ENCODE results near the gene PGP.

PGP gene

GRCh38 chr16:2197765-2198164, 16.9 kb downstream of the PGP start:
- no peak for DNase-seq

DNA sequence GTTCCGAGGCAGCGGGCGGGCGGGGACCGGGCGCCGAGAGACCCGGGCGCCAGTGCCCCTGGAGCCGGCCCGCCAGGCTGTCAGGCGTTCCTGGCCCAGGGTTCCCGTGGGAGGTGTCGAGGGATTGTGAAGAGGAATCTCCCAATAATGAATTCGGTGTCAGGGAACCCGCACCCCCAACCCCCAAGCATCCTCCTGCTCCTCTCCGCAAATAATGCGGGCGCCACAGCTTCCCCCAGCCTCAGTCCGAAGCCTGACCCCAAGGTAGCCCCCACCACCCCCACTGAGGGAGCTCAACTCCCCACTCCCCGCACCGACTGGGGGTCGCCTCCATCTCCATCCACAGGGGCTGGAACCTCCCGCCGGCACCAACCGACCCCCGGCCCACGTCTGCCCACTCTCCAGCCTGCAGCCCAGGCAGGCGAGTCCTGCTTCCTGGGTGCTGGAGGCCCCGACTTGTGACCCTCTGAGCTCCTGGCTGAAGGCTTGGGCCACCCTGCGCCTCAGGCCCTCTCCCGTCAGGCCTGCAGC, 17.6 kb downstream of the PGP start:
- DNase-seq: no peak

GRCh38 chr16:2196162-2196980, 18.3 kb downstream of the PGP start, which contains the start of gene CASKIN1:
TSS of gene CASKIN1 (minus strand) at chr16:2196605. CDS start at chr16:2196432, 173 bp downstream.
- DNase-seq: peak; percentile 63

GRCh38 chr16:2195322-2196161, 19.1 kb downstream of the PGP start:
- no peak for DNase-seq

DNA sequence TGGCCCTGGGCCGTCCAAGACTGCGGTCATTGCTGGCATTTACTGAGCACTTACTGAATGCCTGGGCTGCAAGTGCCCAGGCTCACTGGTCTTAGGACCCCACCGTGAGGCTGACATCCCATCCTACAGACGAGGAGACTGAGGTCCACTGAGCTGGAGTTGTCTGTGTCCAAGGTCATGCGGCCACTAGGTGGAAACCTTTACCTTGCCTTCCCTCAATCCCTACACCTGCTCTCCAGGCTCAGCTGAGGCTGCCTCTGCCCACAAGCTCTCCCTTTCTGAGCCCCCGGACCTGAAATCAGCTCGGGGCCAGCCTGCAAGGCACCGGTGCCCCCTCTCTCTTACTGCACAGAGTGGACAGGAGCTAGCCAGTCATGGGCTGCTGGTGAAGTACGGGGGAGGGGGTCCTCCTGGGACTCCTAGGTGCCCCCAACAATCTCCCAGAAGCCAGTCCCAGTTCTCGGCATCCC, 19.8 kb downstream of the PGP start:
- peak; percentile 75 for DNase-seq

DNA sequence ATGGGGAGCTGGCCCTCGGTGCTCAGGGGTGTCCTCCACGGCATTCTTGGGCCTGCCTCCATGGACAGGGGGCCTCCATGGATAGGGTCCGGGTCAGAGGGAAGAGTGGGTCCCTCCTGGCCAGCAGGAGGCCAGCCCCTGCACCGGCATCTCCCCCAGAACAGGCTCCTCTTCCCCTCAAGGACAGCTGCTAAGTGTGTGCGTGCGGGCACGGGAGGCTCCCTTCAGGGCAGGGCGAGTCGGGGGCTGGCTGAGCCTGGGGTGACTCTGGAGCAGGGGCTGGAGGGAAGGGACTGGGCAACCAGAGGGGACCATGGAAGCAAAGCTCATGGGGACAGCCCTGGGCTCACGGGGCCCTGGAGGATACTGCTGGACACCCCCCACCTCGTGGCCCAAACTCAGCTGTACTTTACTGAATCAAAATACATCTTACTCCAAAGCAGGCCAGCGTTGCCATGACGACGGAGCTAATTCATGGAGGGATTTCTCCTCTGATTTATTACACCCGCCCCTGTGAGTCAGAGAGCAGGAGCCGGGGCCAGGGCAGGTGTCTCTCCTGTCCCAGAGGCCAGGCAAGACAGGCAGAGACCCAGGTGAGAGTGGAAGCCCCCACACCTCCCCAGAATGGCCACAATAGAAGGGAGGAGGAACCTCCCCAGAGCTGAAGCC, 20.3 kb downstream of the PGP start:
- DNase-seq: peak; percentile 63

GRCh38 chr16:2191446-2191706, 23.3 kb downstream of the PGP start:
- no peak for DNase-seq

DNA sequence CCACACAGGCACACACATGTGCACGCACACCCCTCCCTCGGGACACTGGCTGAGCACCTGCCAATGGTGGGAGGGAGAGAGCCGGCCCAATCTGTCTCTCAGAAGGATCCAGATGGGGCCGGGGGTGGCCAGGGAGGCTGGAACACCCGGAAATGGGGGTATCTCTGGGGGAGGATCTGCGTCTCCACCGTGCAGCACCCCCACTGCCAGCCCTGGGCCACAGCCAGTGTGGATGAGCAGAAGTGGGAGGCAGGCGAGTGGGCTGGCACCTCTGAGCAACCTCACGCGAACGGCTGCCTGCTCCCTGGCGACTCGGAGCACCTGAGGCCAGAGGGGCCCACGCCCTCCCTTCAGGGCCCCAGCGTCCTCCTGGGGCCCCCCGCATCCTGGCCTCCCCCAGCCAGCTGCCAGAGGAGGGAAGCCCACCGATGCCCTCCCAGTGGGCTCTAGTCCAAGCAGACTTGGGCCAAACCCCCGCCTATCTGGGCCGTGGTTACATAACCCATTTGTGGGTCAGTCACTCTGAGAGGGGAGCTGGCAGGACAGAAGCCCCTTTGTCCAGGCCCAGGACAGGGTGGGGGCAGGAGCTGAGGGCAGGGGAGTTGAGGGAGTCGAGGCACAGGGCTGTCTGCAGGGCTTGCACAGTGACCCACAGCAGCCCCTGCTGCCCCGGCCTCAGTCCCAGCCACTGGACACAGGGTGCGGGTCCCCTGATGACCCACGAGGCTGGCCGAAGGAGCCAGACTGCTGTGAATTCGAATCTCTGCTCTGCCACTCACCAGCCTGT, 23.8 kb downstream of the PGP start:
- DNase-seq: no peak

DNA sequence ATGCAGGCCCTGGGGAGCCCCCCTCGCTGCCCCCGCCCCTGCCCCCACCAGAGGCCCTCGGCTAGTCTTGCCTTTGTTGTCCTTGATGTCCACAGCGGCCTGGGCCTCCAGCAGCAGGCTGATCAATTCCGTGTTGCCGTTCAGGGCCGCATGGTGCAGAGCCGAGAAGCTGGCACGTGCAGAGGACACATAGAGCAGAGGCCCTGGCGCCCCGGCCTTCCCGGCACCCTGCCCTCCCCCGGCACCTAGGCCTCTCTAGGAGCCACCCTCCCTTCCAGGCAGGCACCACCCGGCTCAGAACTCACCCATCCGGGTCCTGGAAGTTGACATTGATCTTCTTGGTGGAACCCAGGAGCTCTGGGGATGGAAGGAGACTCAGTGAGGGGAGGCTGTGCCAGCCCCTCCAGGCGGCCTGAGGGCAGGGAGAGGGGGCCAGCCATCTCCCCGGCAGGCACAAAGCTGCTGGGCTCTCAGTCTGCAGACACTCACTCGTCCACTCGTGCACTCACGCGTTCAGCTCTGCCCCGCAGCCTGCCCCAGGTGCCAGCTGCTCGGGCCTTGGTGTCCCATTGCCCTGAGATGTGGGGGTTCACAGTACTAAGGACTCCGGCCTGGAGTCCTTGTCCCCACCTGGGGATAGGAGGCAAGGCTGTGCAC, 24.5 kb downstream of the PGP start:
- no peak for DNase-seq

DNA sequence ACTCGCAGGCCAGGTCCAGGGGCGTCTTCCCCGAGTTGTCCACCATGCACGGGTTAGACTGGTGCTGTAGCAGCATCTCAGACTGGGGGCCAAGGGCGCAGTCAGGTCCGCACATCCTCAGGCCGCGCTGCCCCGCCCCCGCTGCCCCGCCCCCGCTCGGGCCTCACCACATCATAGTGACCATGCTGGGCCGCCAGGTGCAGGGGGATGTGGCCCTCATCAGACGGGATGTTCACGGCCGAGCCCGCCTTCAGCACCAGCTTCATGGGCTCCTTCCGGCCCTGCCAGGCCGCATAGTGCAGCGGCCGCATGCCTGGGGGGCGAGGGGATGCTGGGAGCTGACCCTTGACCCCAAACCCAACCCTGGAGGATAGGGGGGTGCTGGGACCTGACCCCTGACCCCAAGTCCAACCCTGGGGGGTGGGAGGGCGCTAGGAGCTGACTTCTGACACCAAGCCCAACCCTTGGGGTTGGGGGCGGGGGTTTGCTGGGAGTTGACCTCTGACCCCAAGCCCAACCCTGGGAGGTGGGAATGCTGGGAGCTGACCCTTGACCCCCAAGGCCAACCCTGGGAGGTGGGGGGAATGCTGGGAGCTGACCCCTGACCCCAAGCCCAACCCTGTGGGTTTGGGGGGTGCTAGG, 25.3 kb downstream of the PGP start:
- no peak for DNase-seq

- DNase-seq: no peak
Measured at GRCh38 chr16:2188395-2188794, 26.2 kb downstream of the PGP start.

DNA sequence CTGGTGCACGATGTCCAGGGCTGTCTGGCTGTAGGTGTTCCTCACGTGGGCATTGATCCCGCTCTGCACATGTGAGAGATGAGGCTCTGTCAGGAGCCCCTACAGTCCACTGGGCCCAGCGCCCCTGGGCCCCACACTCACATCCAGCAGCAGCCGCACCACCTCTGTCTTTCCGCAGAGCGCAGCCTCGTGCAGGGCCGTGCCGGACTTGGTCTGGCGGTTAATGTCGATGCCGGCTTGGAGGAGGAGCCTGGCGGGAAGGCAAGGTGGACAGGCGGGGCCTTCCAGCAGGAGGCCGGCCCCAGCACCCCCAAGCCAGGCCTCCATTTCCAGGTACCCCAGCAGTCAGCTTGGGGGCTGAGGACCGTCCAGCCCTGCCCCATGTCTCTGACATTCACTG, 27.4 kb downstream of the PGP start:
- no peak for DNase-seq

DNA sequence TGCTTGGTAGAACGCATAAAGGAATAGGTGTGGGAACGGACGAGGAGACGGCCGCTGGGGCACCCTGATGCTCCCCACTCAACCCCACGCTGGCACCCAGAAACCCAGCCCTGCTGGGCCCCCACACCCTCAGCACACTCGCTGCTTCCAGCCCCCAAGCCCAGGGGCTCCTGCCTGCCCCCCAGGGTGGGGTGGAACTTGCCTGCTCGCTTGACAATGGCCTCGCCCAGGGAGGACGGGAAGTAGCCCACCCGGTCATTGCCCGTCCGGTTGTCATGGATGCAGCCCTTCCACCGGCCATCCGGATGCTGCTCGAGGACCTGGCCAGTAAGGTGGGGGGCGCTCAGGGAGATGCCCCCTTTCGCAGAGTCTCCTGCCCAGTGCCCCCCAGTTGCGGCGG, 28.1 kb downstream of the PGP start:
- DNase-seq: no peak

DNA sequence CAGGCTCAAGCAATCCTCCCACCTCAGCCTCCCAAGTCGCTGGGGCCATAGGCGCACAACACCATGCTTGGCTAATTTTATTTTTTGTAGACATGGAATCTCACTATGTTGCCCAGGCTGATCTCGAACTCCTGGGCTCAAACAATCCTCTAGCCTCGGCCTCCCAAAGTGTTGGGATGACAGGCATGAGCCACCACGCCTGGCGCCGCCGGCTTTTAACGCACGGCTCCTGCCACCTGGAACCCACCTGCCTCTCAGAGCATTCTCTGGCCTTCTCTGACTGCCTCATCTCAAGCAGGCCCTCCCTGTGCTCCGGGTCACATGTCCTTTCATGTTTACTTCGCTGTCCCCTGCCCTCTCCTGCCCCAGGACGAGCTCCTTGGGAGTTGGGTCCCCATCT, 28.6 kb downstream of the PGP start:
- DNase-seq: no peak

DNA sequence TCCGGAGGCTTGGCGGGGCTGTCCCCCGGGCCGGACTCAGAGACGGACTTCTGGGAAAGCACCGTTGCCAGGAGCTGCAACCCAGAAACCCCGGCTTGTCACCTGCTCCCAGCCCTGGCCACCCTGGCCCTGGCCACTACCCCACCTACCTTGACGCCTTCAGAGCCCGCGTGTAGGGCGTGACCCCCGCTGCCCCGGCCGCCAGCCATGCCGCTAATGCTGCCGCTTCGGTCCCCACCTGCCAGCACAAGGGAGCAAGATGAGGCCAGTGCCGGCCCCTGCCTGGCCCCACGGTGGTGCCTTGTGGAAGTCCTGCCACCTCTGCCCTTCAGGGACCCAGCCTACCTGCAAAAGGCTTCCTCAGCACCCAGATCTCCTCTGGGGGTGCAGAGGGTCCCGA, 29.7 kb downstream of the PGP start:
- no peak for DNase-seq

- DNase-seq: no peak
Measured at GRCh38 chr16:2184346-2184745, 30.3 kb downstream of the PGP start.

DNA sequence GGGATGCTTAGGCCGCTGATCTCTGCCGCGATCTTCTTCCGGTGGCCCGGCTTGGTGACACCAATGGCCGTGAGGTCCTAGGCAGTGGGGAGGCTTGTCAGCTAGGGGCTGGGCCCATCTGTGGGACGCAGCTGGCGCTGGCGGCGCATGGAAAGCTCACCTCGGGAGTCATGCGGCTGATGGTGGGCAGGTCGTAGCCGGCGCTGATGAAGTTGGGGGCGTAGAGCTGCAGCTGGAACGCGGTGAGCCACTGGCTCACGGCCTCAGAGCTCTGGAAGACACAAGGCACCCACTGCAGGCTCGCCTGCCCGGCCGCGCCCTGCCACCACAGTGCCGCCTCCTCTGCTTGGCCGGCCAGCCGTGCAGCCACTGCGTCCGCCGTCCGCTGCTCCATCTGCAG, 31.0 kb downstream of the PGP start:
- no peak for DNase-seq

- DNase-seq: no peak
Measured at GRCh38 chr16:2181952-2182351, 32.7 kb downstream of the PGP start.

DNA sequence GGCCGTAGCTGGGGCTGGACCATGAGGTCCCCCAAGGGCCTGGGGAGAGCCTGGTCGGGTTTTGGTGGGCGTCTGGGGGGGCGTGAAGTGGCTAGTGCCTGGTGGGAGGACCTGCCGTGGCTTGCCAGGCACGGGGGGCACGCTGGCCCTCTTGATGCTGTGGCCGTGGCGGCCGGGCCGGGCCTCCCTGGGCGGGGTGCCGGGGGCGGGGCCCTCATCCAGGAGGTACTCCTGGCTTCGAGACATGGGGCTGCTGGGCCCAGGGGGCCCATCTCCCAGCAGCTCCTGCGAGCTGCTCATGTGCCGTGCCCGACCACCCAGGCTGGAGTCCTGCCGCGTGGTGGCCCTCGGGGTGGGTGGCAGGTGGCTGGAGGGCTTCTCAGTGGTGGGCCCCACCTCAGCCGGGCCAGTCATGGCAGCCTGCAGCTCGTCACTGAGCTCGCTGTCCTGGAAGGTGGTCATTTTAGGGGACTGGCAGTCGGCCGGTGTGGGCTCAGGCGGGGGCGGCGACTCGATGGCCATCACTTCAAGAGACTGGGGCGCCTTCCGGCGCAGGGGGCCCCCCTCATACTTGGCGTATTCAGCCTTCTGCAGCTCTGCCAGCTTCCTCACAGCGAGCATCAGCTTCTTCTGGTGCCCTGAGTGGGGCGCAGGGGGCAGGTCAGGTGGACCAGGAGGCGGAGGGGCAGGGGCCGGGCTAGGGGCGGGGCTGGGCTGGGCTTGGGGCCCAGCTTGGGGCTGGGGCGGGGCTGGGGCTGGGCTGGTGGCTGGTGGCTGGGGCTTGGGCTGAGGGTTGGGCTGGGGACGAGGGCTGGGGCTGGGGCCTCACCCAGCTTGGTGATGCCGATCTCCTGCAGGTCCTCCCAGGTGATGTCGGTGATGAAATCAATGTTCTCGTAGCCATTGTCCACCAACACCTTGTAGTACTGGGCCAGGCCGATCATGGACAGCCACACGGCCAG, 33.4 kb downstream of the PGP start:
- DNase-seq: peak; percentile 28

- DNase-seq: no peak
Measured at GRCh38 chr16:2180461-2180860, 34.2 kb downstream of the PGP start.
